ENCODE measurements around the gene ZNF677.
"Not testable (repeated sequence)": the region's sequence is repeated elsewhere in the genome, so short reads cannot be mapped to it uniquely, and the experiment has no call there.

Gene ZNF677

DNA sequence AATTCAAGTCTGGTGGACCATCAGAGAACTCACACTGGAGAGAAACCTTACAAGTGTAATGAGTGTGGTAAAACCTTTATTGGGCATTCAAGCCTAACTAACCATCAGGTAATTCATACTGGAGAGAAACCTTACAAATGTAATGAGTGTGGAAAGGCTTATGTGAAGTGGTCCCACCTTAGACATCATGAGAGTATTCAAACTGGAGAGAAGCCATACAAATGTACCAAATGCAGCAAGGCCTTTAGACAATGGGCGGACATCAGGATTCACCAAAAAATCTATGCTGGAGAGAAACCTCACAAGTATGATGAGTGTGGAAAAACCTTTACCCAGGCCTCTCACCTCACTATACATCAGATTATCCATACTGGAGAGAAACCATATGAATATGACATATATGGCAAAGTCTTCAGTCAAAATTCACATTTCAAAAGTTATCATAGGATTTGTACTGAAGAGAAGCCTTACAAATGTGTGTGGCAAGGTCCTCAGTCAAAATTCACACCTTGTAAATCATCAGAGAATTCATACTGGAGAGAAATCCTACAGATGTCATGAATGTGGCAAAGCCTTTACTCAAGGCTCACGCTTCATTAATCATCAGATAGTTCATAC lies 41.9 kb downstream of the ZNF677 start:
- no peak overlapping the region for H3K4me3 ChIP-seq (ENCODE audit: control insufficient read depth, low read depth, low read length)

GRCh38 chr19:53211554-53211953 lies 43.1 kb downstream of the ZNF677 start:
- not testable (repeated sequence) for DNase-seq (ENCODE audit: low read depth); H3K4me3 ChIP-seq (ENCODE audit: control insufficient read depth, low read depth, low read length)

More for the DNA sequence above, 41.9 kb downstream of the ZNF677 start:
- TF ChIP-seq CTCF (conservative IDR thresholded peaks at IDR 0.05; ENCODE audit: control insufficient read depth, insufficient read depth, low read depth, low read length): no peak
- no peak for DNase-seq (ENCODE audit: low read depth)

DNA sequence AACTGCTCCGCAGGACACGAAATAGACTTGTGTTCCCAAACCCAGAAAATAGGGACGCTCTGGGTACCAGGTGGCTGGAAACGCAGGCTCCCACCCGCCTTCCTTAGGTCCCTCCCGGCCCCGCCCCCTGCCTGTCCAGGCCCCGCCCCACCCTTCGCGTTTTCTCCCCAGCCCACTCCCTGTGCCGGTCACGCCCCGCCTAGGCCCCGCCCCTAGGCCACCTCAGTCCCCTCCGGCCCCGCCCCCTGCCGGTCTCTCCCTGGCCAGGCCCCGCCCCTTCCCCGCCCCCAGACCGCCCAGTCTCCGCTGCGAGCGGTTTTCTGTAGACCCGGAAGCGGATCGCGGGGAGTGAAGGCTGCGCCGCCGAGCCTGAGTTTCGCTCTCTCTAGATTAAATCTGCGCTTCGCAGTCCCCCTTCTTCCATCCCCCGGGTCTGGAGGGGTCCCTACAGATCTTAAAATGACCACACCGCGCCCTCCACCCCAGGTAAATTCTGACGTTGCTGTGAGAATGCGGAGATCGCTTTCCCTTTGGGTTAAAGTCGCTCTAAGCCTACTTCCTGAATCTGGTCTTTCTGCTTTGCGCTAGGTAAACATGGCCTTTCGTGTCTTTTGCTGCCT lies 57.8 kb downstream of the ZNF677 start:
- peak overlapping the region; percentile 88 for H3K4me3 ChIP-seq (ENCODE audit: control insufficient read depth, low read depth, low read length)
- peak; percentile 84 for DNase-seq (ENCODE audit: low read depth)
- no peak for TF ChIP-seq CTCF (conservative IDR thresholded peaks at IDR 0.05; ENCODE audit: control insufficient read depth, insufficient read depth, low read depth, low read length)

GRCh38 chr19:53195265-53195903 lies 59.3 kb downstream of the ZNF677 start:
- peak; percentile 85 for DNase-seq (ENCODE audit: low read depth)
- H3K4me3 ChIP-seq (ENCODE audit: control insufficient read depth, low read depth, low read length): no peak overlapping the region
- peak; percentile 98 for TF ChIP-seq CTCF (conservative IDR thresholded peaks at IDR 0.05; ENCODE audit: control insufficient read depth, insufficient read depth, low read depth, low read length)

- no peak for DNase-seq (ENCODE audit: low read depth)
Observed at GRCh38 chr19:53193535-53194222, 61.0 kb downstream of the ZNF677 start.

GRCh38 chr19:53192771-53193534 lies 61.7 kb downstream of the ZNF677 start, which contains the start of gene ZNF665:
TSS of gene ZNF665 (minus strand) at chr19:53193358. CDS start at chr19:53182898, 10,460 bp downstream.
- no peak for TF ChIP-seq CTCF (conservative IDR thresholded peaks at IDR 0.05; ENCODE audit: control insufficient read depth, insufficient read depth, low read depth, low read length)
- H3K4me3 ChIP-seq (ENCODE audit: control insufficient read depth, low read depth, low read length): peak within 1 kb of the TSS; percentile 84

More at GRCh38 chr19:53193535-53194222, 61.0 kb downstream of the ZNF677 start:
- no peak for TF ChIP-seq CTCF (conservative IDR thresholded peaks at IDR 0.05; ENCODE audit: control insufficient read depth, insufficient read depth, low read depth, low read length)
- H3K4me3 ChIP-seq (ENCODE audit: control insufficient read depth, low read depth, low read length): peak overlapping the region; percentile 29

More at GRCh38 chr19:53192771-53193534, 61.7 kb downstream of the ZNF677 start, which contains the start of gene ZNF665:
- DNase-seq (ENCODE audit: low read depth): peak; percentile 85
